IPS-18a (cell line): ENCODE measurements around the gene MARCKSL1.

ENCODE experiments used
- H3K27ac ChIP-seq: one replicate; pipeline ENCODE4 v1.5.1; 2013; ENCODE audit warnings: low read length
- H3K27me3 ChIP-seq: one replicate; pipeline ENCODE4 v1.6.1; 2013; ENCODE audit warnings: mild to moderate bottlenecking, low read length; ENCODE audit not compliant: control insufficient read depth, insufficient read depth
- H3K36me3 ChIP-seq: one replicate; pipeline ENCODE4 v1.6.1; 2013; ENCODE audit warnings: low read depth, low read length; ENCODE audit not compliant: control insufficient read depth
- H3K4me1 ChIP-seq: one replicate; pipeline ENCODE4 v1.6.1; 2013; ENCODE audit warnings: low read depth, low read length; ENCODE audit not compliant: control insufficient read depth
- H3K4me3 ChIP-seq: one replicate; pipeline ENCODE4 v1.5.1; 2013; ENCODE audit warnings: low read length
- H3K9ac ChIP-seq: one replicate; pipeline ENCODE4 v1.6.1; 2013; ENCODE audit warnings: mild to moderate bottlenecking, low read length, moderate library complexity
- H3K9me3 ChIP-seq: one replicate; pipeline ENCODE4 v1.6.1; 2013; ENCODE audit warnings: low read depth, low read length; ENCODE audit not compliant: control insufficient read depth

MARCKSL1 gene

DNA sequence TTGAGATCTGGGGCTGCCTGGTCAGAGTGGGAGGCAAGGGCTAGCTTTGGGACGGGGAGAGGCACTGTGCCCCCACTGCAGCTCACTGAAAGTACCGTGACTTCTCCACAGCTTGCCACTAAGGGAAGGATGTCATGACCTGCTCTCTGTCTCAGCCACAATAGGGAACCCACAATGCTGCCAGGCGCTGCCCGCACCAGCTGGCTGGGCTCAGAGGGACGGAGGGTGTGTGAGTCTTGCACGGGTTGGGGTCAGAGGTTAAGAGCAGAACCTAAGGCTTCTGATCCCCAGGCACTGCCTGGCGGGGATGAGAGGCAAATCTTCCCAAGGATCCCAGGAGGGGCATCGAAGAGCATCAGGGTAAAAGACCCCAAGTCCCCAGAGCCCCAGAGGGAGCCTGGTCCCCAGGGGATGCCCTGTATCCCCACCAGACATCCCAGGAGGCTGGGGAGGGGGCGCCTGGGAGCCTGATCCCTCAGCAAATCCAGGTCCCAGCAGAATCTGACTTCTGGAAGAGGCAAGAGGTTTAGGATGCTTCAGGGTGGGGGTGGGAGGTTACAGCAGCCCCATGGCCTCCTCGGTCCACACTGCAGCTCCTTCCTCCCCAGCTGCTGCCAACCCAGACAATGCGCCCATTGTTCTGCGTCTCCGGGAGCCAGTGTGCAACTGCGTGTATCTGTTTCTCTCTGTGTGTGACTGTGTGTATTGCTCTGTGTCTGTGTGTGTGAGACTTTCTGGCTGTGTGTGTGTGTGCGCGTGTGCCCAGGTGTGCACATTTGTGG lies 2.0 kb upstream of the MARCKSL1 start:
- Histone ChIP-seq H3K4me3 (no peak overlapping the region), H3K27ac (no peak overlapping the region), H3K27me3 (peaks cover 8% of the 10 kb centered on the region), H3K4me1 (peaks cover 23% of the 10 kb centered on the region), H3K9me3 (no peaks in the 10 kb centered on the region), H3K9ac (no peak overlapping the region), H3K36me3 (peaks cover 20% of the 10 kb centered on the region)

DNA sequence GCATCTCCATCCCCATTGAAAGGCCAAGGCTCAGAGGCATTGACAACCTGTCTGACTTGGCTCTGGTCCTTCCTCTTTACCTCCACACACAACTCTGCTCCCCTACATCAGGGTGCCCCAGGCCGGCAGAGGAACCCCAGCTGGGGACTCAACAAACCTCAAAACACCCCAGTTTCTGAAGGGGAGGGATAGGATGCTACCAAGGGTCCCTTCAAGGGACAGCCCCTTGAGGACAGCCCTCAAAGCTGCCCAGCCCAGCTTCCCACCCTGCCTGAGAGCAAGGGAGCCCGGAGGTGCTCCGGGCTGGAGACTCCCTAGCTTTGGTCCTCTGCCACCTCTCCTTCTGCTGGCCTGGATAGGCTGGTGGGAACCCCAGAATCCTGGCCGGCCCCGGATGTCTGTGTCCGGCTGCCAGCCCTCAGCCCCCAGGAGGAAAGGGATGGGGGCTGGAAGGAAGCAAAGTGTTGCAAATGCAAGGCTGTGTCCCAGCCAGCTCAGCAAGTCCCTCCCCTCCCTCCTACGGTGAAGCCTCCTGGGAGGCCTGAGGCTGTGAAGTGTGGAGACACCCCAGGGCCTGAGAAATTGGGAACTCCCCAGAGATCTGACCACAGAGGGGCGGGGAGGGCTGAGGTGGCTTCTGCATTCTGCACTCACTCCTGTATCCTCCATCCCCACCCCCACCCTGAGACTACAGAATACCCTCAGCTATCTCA lies 1.1 kb upstream of the MARCKSL1 start:
- peaks cover 8% of the 10 kb centered on the region for H3K27me3 ChIP-seq
- H3K9ac ChIP-seq, result no peak overlapping the region
- H3K27ac ChIP-seq, result no peak overlapping the region
- H3K36me3 ChIP-seq, result peaks cover 25% of the 10 kb centered on the region
- H3K4me1 ChIP-seq, result peaks cover 28% of the 10 kb centered on the region
- H3K4me3 ChIP-seq, result peak overlapping the region; percentile 64
- no peaks in the 10 kb centered on the region for H3K9me3 ChIP-seq

GRCh38 chr1:32336591-32336932 lies 529 bp upstream of the MARCKSL1 start:
- peaks cover 30% of the 10 kb centered on the region for H3K36me3 ChIP-seq
- peaks cover 29% of the 10 kb centered on the region for H3K4me1 ChIP-seq
- peak overlapping the region; percentile 64 for H3K4me3 ChIP-seq
- no peaks in the 10 kb centered on the region for H3K9me3 ChIP-seq
- no peak overlapping the region for H3K9ac ChIP-seq
- peaks cover 8% of the 10 kb centered on the region for H3K27me3 ChIP-seq
- H3K27ac ChIP-seq, result no peak overlapping the region

DNA sequence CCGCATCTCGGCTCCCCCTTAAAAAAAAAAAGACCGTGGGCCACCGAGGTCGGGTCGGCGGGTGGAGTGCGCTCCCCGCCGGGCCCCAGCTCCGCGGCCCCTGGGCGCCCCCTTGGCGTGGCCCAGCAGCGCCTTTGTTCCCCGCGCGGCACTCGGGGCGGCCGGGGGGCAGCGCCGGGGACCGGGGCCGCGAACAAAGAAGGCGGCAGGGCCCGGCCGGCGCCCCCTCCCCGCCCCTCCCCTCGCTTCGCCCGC lies 571 bp downstream of the MARCKSL1 start:
- H3K4me1 ChIP-seq, result peaks cover 29% of the 10 kb centered on the region
- peaks cover 40% of the 10 kb centered on the region for H3K36me3 ChIP-seq
- H3K4me3 ChIP-seq, result peak overlapping the region; percentile 87
- H3K27ac ChIP-seq, result peak overlapping the region; percentile 51
- peak overlapping the region; percentile 92 for H3K9ac ChIP-seq
- H3K9me3 ChIP-seq, result no peaks in the 10 kb centered on the region
- peaks cover 8% of the 10 kb centered on the region for H3K27me3 ChIP-seq

DNA sequence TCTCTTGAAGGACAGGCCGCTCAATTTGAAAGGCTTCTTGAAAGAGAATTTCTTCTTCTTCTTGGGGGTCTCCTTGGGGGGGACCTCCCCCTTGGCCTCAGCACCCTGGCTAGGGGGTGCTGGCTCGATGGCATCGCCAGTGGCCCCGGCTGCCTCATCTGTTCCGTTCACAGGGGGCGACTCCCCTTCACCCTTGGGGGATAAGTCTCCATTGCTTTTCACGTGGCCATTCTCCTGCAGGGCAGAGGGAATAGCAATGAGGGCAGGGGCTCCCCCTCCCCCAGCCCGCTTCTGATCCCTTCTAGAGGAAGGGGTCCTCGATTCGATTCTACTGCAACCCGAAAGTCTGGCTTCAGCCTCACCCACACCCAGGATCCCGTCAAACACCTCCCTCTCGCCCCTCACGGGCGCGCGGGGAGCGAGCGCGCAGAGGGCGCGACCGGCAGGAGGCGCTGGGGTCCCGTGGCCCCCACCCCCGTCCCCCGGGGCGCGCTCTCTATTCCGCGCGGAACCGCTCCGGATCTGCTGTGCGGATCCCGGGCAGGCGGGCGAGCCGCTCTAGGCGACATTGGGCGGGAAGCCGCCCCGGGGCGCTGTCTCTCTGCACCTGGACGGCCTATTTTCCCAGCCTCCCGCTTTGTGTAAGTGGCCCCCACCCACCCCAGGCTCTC lies 1.0 kb downstream of the MARCKSL1 start:
- peak overlapping the region; percentile 87 for H3K4me3 ChIP-seq
- peak overlapping the region; percentile 92 for H3K9ac ChIP-seq
- H3K9me3 ChIP-seq, result no peaks in the 10 kb centered on the region
- peaks cover 8% of the 10 kb centered on the region for H3K27me3 ChIP-seq
- H3K27ac ChIP-seq, result peak overlapping the region; percentile 51
- peaks cover 29% of the 10 kb centered on the region for H3K4me1 ChIP-seq
- H3K36me3 ChIP-seq, result peaks cover 44% of the 10 kb centered on the region

DNA sequence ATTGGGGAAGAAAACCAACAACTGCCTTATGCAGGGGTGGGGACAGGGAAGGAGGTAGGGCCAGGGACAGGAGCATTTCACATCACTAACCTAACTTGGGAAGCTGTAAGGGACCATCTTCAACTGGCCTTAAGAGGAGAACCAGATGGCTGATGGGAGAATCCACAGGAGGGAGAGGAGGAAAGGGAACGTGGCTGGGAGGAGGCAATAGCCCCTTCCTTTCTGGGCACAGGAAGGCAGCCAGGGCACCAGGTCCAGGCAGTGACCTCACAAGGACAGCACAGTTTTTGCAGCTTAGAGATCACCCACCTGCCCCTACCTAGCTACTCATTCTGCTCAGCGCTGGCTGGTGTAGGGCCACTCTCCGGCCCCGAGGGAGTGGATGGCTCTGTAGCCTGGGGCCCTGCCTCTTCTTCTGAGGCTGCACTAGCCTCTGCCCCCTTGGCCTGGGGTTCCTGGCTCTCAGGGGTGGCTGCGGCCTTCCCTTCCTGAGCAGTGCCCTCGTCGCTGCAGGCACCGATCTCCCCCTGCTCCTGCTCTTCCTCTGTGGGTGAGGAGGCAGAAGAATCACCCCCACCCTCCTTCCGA lies 1.7 kb downstream of the MARCKSL1 start:
- Histone ChIP-seq H3K4me3 (peak overlapping the region; percentile 87), H3K4me1 (peaks cover 29% of the 10 kb centered on the region), H3K27me3 (peaks cover 8% of the 10 kb centered on the region), H3K9me3 (no peaks in the 10 kb centered on the region), H3K36me3 (peaks cover 51% of the 10 kb centered on the region), H3K27ac (no peak overlapping the region), H3K9ac (peak overlapping the region; percentile 92)

DNA sequence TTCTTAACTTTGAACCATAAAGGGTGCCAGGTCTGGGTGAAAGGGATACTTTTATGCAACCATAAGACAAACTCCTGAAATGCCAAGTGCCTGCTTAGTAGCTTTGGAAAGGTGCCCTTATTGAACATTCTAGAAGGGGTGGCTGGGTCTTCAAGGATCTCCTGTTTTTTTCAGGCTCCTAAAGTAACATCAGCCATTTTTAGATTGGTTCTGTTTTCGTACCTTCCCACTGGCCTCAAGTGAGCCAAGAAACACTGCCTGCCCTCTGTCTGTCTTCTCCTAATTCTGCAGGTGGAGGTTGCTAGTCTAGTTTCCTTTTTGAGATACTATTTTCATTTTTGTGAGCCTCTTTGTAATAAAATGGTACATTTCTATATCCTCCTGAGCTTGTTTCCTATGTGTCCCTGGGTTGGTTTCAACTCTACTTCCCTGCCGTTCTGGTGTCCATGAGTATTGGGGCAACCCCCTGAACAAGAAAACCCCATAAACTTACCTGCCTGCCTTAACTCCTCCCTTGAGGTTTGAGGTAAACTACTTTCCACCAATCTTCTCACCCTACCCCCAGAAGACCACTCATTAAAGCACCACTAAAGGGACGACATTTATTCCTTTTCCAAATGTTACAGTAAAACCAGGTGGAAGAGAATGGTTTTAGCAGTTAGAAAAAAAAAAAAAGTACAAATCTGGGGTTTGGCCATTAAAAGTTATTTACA lies 2.6 kb downstream of the MARCKSL1 start:
- Histone ChIP-seq H3K27ac (no peak overlapping the region), H3K27me3 (peaks cover 8% of the 10 kb centered on the region), H3K4me3 (peak overlapping the region; percentile 87), H3K9ac (no peak overlapping the region), H3K36me3 (peaks cover 60% of the 10 kb centered on the region), H3K4me1 (peaks cover 27% of the 10 kb centered on the region), H3K9me3 (no peaks in the 10 kb centered on the region)

DNA sequence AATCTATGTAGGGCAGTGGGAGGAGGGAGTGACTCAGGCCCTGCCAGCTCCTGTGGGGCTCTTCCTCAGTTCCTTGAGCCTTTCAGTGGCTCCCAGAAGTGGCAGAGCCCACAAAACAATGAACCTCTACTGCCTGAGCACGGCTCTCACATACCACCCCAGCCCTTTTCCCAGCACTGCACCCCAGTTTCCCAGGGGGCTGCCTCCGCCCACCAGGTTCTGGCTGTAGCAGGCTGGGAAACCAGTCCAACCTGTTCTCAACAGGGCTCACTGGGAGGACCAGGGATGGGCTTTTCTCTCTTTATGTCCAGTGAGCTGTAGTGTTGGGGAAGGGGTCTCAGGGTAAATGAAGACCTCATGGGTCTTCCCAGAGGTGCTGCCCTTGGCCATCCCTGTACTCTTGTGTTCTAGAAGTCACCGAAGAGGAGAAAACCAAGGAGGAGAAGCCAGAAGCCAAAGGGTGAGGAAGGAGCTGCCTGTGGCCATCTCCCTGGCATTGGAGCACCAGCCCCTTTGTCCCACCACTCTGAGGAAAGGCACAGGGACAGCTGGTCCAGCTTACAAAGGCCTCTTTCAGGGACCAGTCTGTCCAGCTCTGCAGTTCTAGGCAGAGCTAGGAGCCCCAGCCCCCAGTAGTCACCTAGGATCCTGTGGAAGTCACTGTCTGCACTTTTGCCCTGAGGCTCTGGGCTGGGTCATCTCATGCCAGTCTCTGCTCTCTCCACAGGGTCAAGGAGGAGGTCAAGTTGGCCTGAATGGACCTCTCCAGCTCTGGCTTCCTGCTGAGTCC lies 3.5 kb downstream of the MARCKSL1 start:
- H3K36me3 ChIP-seq, result peaks cover 68% of the 10 kb centered on the region
- no peaks in the 10 kb centered on the region for H3K9me3 ChIP-seq
- H3K27ac ChIP-seq, result no peak overlapping the region
- H3K4me3 ChIP-seq, result no peak overlapping the region
- peaks cover 24% of the 10 kb centered on the region for H3K4me1 ChIP-seq
- no peak overlapping the region for H3K9ac ChIP-seq
- H3K27me3 ChIP-seq, result peaks cover 8% of the 10 kb centered on the region

- Histone ChIP-seq H3K27ac (no peak overlapping the region), H3K9ac (no peak overlapping the region), H3K4me3 (no peak overlapping the region), H3K36me3 (peaks cover 76% of the 10 kb centered on the region), H3K27me3 (peaks cover under 1% of the 10 kb centered on the region), H3K4me1 (peaks cover 20% of the 10 kb centered on the region), H3K9me3 (no peaks in the 10 kb centered on the region)
Measured at GRCh38 chr1:32331549-32331948, 4.5 kb downstream of the MARCKSL1 start.

- H3K4me1 ChIP-seq, result peaks cover 20% of the 10 kb centered on the region
- no peak overlapping the region for H3K9ac ChIP-seq
- H3K27me3 ChIP-seq, result no peaks in the 10 kb centered on the region
- H3K4me3 ChIP-seq, result no peak overlapping the region
- H3K27ac ChIP-seq, result no peak overlapping the region
- H3K36me3 ChIP-seq, result peaks cover 76% of the 10 kb centered on the region
- H3K9me3 ChIP-seq, result no peaks in the 10 kb centered on the region
Measured at GRCh38 chr1:32330558-32331151, 5.4 kb downstream of the MARCKSL1 start.
